ENCODE results near the gene SNAPC2.
"Not testable (repeated sequence)": the region's sequence is repeated elsewhere in the genome, so short reads cannot be mapped to it uniquely, and the experiment has no call there.

Gene SNAPC2

GRCh38 chr19:7941895-7942596, 21.9 kb downstream of the SNAPC2 start:
- DNase-seq: no peak

GRCh38 chr19:7942981-7943443, 22.9 kb downstream of the SNAPC2 start:
- no peak for DNase-seq

GRCh38 chr19:7943444-7944176, 23.5 kb downstream of the SNAPC2 start, which contains the start of gene TIMM44:
Gene TIMM44 (minus strand): TSS chr19:7943666. CDS start chr19:7943651, 15 bp downstream.
- peak; percentile 100 for DNase-seq

GRCh38 chr19:7944177-7944761, 24.1 kb downstream of the SNAPC2 start:
- DNase-seq: peak; percentile 93

GRCh38 chr19:7947939-7948338, 27.8 kb downstream of the SNAPC2 start:
- DNase-seq: no peak

GRCh38 chr19:7953060-7953459, 32.9 kb downstream of the SNAPC2 start:
- DNase-seq: peak; percentile 52

GRCh38 chr19:7953576-7953975, 33.4 kb downstream of the SNAPC2 start:
- DNase-seq: no peak

- no peak for DNase-seq
These were observed 35.6 kb downstream of the SNAPC2 start for GRCh38 chr19:7955696-7956095.

GRCh38 chr19:7959211-7959610, 39.1 kb downstream of the SNAPC2 start:
- no peak for DNase-seq

GRCh38 chr19:7961082-7961481, 40.9 kb downstream of the SNAPC2 start:
- not testable (repeated sequence) for DNase-seq

- DNase-seq: no peak
These were observed 41.9 kb downstream of the SNAPC2 start for GRCh38 chr19:7961920-7962626.

GRCh38 chr19:7962644-7963268, 42.6 kb downstream of the SNAPC2 start:
- no peak for DNase-seq

- DNase-seq: no peak
These were observed 43.4 kb downstream of the SNAPC2 start for GRCh38 chr19:7963566-7963965.

- DNase-seq: no peak
These were observed 45.2 kb downstream of the SNAPC2 start for GRCh38 chr19:7965259-7965841.

- no peak for DNase-seq
These were observed 46.0 kb downstream of the SNAPC2 start for GRCh38 chr19:7965921-7966665.

GRCh38 chr19:7968008-7968795, 48.1 kb downstream of the SNAPC2 start:
- no peak for DNase-seq

- DNase-seq: no peak
These were observed 48.8 kb downstream of the SNAPC2 start for GRCh38 chr19:7968796-7969554.

- no peak for DNase-seq
These were observed 49.4 kb downstream of the SNAPC2 start for GRCh38 chr19:7969555-7969939.

GRCh38 chr19:7970716-7971448, 50.7 kb downstream of the SNAPC2 start:
- DNase-seq: peak; percentile 31

Data from fibroblast of upper back skin (primary cell).